HG02798 (cell line): Measurements from ENCODE around the gene KCNAB2.
"Not testable (repeated sequence)": the region's sequence is repeated elsewhere in the genome, so short reads cannot be mapped to it uniquely, and the experiment has no call there.

Experiments used
- ATAC-seq: cut with Tn5 transposase; IDR thresholded peaks from one replicate; pipeline ENCODE4 v1.9.1; 2021; ENCODE audit warnings: mild to moderate bottlenecking; ENCODE audit not compliant: unreplicated experiment, poor library complexity

KCNAB2 gene

GRCh38 chr1:6051423-6051822, 5.7 kb downstream of the KCNAB2 start:
- ATAC-seq: no peak

- no peak for ATAC-seq
Observed at GRCh38 chr1:6052543-6053205, 7.0 kb downstream of the KCNAB2 start.

GRCh38 chr1:6053206-6053546, 7.5 kb downstream of the KCNAB2 start:
- no peak for ATAC-seq

GRCh38 chr1:6054596-6054995, 8.9 kb downstream of the KCNAB2 start:
- no peak for ATAC-seq

GRCh38 chr1:6056572-6056948, 10.9 kb downstream of the KCNAB2 start:
- ATAC-seq: no peak

GRCh38 chr1:6057170-6057845, 11.6 kb downstream of the KCNAB2 start:
- no peak for ATAC-seq

- no peak for ATAC-seq
Observed at GRCh38 chr1:6059866-6060265, 14.2 kb downstream of the KCNAB2 start.

- no peak for ATAC-seq
Observed at GRCh38 chr1:6062670-6063069, 17.0 kb downstream of the KCNAB2 start.

GRCh38 chr1:6063532-6064053, 17.9 kb downstream of the KCNAB2 start:
- not testable (repeated sequence) for ATAC-seq

- no peak for ATAC-seq
Observed at GRCh38 chr1:6065093-6065858, 19.6 kb downstream of the KCNAB2 start.

- ATAC-seq: no peak
Observed at GRCh38 chr1:6066680-6067079, 21.0 kb downstream of the KCNAB2 start.

GRCh38 chr1:6068073-6068472, 22.4 kb downstream of the KCNAB2 start:
- ATAC-seq: no peak

- no peak for ATAC-seq
Observed at GRCh38 chr1:6068932-6069331, 23.2 kb downstream of the KCNAB2 start.

GRCh38 chr1:6069573-6069972, 23.9 kb downstream of the KCNAB2 start:
- ATAC-seq: no peak

GRCh38 chr1:6070450-6070974, 24.8 kb downstream of the KCNAB2 start:
- ATAC-seq: no peak

- ATAC-seq: no peak
Observed at GRCh38 chr1:6071219-6071618, 25.5 kb downstream of the KCNAB2 start.

GRCh38 chr1:6072774-6073479, 27.2 kb downstream of the KCNAB2 start:
- ATAC-seq: no peak

- ATAC-seq: no peak
Observed at GRCh38 chr1:6073480-6074053, 27.9 kb downstream of the KCNAB2 start.

GRCh38 chr1:6074192-6074901, 28.7 kb downstream of the KCNAB2 start:
- no peak for ATAC-seq
